Pancreas (tissue), 10 donors: ENCODE data around the gene WBP2NL. TPM values are rescaled to one million over a fixed set of nuclear protein-coding genes. Genes with fewer than 3 reads are reported as not detected.
A peak's percentile ranks its signal among the peaks of the same experiment; 100 is the strongest.

Source experiments
- ATAC-seq, 4 donors: fragments of 200-7000 bp; cut with Tn5 transposase; one replicate each; pipeline versions ENCODE4 v1.8.0 to v1.9.1; 2020; ENCODE audit warnings: mild to moderate bottlenecking in 4 of 4, moderate library complexity in 4 of 4
- DNase-seq, 6 donors: peaks; one replicate each; pipeline ENCODE4 v3.0.0-alpha.2; 2020
- FAIRE-seq: peaks from 2 replicates; lab custom pipeline; 2012; peaks lifted over from hg19 to GRCh38; lab: Jason Lieb, UNC
- H3K27ac ChIP-seq, 4 donors: fragments of 200-600 bp; sonication (generic); 1 replicate in 3 of 4; 2 replicates in 1 of 4; pipeline versions ENCODE4 v1.5.0 to v1.8.0; 2020
- H3K27me3 ChIP-seq, 4 donors: fragments of 200-600 bp; one replicate each; pipeline ENCODE4 v1.8.0; 2021
- H3K36me3 ChIP-seq, 3 donors: fragments of 200-600 bp; sonication (generic) in 1 of 3; one replicate each; pipeline versions ENCODE4 v1.5.0 to v1.8.0; 2020 to 2021
- H3K4me1 ChIP-seq, 3 donors: fragments of 200-600 bp; one replicate each; pipeline ENCODE4 v1.8.0; 2021
- H3K4me3 ChIP-seq, 4 donors: fragments of 200-600 bp; sonication (generic) in 2 of 4; one replicate each; pipeline versions ENCODE4 v1.5.0 to v1.8.0; 2020 to 2021
- H3K9me3 ChIP-seq, 4 donors: fragments of 200-600 bp; one replicate each; pipeline ENCODE4 v1.8.0; 2021
- CTCF ChIP-seq, 4 donors: fragments of 200-600 bp; sonication (generic) in 3 of 4; IDR thresholded peaks; one replicate each; pipeline versions ENCODE4 v1.5.0 to v1.8.0; 2021; ENCODE audit warnings: antibody characterized with exemption in 4 of 4
- WGBS, 2 donors: extraction: QIAGEN DNeasy Blood & Tissue Kit; methylation state at CpG; one replicate each; pipeline ENCODE4 v1.1.7; 2013; 5-methylcytosine and 5-hydroxymethylcytosine counted together
- intact Hi-C, 3 donors: fragments of 100-400 bp; cut with DNase I; formaldehyde crosslinking; loops; one replicate each; pipeline versions ENCODE4 v1.11.1 to v1.14.2; 2022
- polyA plus RNA-seq, 2 donors: library from polyadenylated mRNA; stranded (reverse); fragments of 200-250 nt; gene quantifications; one replicate each; pipeline ENCODE4 v1.2.3, GENCODE V29; 2013
- total RNA-seq, 6 donors: library from RNA; stranded (reverse); fragmentation: NEBNext Ultra II Directional in 4 of 6; extraction: Animal tissue kit (Norgen Biotek cat#: 25700) in 4 of 6; gene quantifications; one replicate each; pipeline versions ENCODE4 v1.2.1 to v1.2.4, GENCODE V29; 2021 to 2023
- donor health status: healthy with polysubstance abuse.
- donor health status: DM: no; HTN: no; CAD: no; lungs with moderate emphysema.
- donor health status: DM: no; HTN: no; CAD: no.
- donor health status: control.
- donor health status: control.
- donor health status: Bipolar disorder and iron deficiency.
- donor health status: DM: yes; HTN: yes; CAD: no.
- donor health status: DM: no; HTN: no; CAD: no.
- donor health status: DM: no; HTN: no; CAD: no.
- donor health status: DM: yes; HTN: yes; CAD: no.

The WBP2NL gene
- total and polyA plus RNA-seq, 8 donors = 1.3 to 2.8 (median 1.7) TPM

GRCh38 chr22:41952713-41953112 lies 45.9 kb upstream of the WBP2NL start:
- ATAC-seq = no peak
- Histone ChIP-seq H3K9me3 (no peaks in the 10 kb centered on the region), H3K36me3 (no peaks in the 10 kb centered on the region), H3K27me3 (no peaks in the 10 kb centered on the region), H3K4me3 (no peak overlapping the region), H3K27ac (no peak overlapping the region), H3K4me1 (no peaks in the 10 kb centered on the region)
- FAIRE-seq = no peak
- intact Hi-C loops = no loop called here
- peak in 1 of 6 donors; percentile 19 for DNase-seq
- WGBS, 2 donors = 83 to 92% methylated on average over 2 of the region's 2 CpGs
- no peak for TF ChIP-seq CTCF (IDR thresholded peaks at IDR 0.05)

- 45 to 60% methylated on average over 14 to 23 of the region's 23 CpGs for WGBS, 2 donors
- H3K4me1 ChIP-seq = no peaks in the 10 kb centered on the region
- H3K27ac ChIP-seq = no peak overlapping the region
- FAIRE-seq = no peak
- no peaks in the 10 kb centered on the region for H3K36me3 ChIP-seq
- DNase-seq = peak in 1 of 6 donors; percentile 51
- no peaks in the 10 kb centered on the region for H3K27me3 ChIP-seq
- H3K4me3 ChIP-seq = peak overlapping the region in 2 of 4 donors; percentile 30 to 34
- H3K9me3 ChIP-seq = no peaks in the 10 kb centered on the region
- TF ChIP-seq CTCF (IDR thresholded peaks at IDR 0.05) = no peak
- peak; percentile 56 to 72 (median 62) for ATAC-seq
- intact Hi-C loops = no loop called here
These were observed 40.5 kb upstream of the WBP2NL start for GRCh38 chr22:41957941-41958556.

- FAIRE-seq = no peak
- 72 to 76% methylated on average over 9 of the region's 9 CpGs for WGBS, 2 donors
These were observed 35.0 kb upstream of the WBP2NL start for GRCh38 chr22:41963453-41964111.

GRCh38 chr22:41964112-41964491 lies 34.5 kb upstream of the WBP2NL start:
- intact Hi-C loops = loop anchor here in 1 of 3 donors (10.0 kb wide), 1 partner anchor 471 kb away; the partner anchor contains the start of gene NFAM1
- WGBS, 2 donors = 79 to 93% methylated on average over 5 of the region's 5 CpGs
- Histone ChIP-seq H3K4me3 (no peak overlapping the region), H3K27me3 (no peaks in the 10 kb centered on the region), H3K9me3 (no peaks in the 10 kb centered on the region), H3K27ac (no peak overlapping the region), H3K4me1 (no peaks in the 10 kb centered on the region), H3K36me3 (no peaks in the 10 kb centered on the region)
- ATAC-seq (no peak), DNase-seq (no peak), FAIRE-seq (no peak)
- TF ChIP-seq CTCF (IDR thresholded peaks at IDR 0.05) = no peak

More at GRCh38 chr22:41963453-41964111, 35.0 kb upstream of the WBP2NL start:
- no peaks in the 10 kb centered on the region for H3K9me3 ChIP-seq
- DNase-seq = no peak
- intact Hi-C loops = loop anchor here in 1 of 3 donors (10.0 kb wide), 1 partner anchor 471 kb away; the partner anchor contains the start of gene NFAM1
- TF ChIP-seq CTCF (IDR thresholded peaks at IDR 0.05) = no peak
- H3K27ac ChIP-seq = no peak overlapping the region
- H3K4me3 ChIP-seq = no peak overlapping the region
- H3K36me3 ChIP-seq = no peaks in the 10 kb centered on the region
- no peaks in the 10 kb centered on the region for H3K27me3 ChIP-seq
- ATAC-seq = no peak
- H3K4me1 ChIP-seq = no peaks in the 10 kb centered on the region

GRCh38 chr22:41966225-41966606 lies 32.4 kb upstream of the WBP2NL start:
- WGBS, 2 donors = 96 to 99% methylated on average over 2 of the region's 2 CpGs
- ATAC-seq = no peak
- no peak overlapping the region for H3K27ac ChIP-seq
- no peak for DNase-seq
- H3K4me1 ChIP-seq = no peaks in the 10 kb centered on the region
- H3K27me3 ChIP-seq = no peaks in the 10 kb centered on the region
- FAIRE-seq = no peak
- TF ChIP-seq CTCF (IDR thresholded peaks at IDR 0.05) = no peak
- intact Hi-C loops = loop anchor here in 1 of 3 donors (10.0 kb wide), 1 partner anchor 469 kb away; the partner anchor contains the start of gene NFAM1
- H3K36me3 ChIP-seq = no peaks in the 10 kb centered on the region
- H3K4me3 ChIP-seq = no peak overlapping the region
- H3K9me3 ChIP-seq = no peaks in the 10 kb centered on the region
